Measurements from ENCODE around the gene PRUNE2. TPM values are rescaled to one million over a fixed set of nuclear protein-coding genes. Genes with fewer than 3 reads are reported as not detected.

PRUNE2 gene
- total and polyA plus RNA-seq, 2 of the 8 experiments (the other 6 are each of a cell fraction or from before 2014, with no cell fraction given) = 5.5 to 13.3 TPM

GRCh38 chr9:76758476-76758875 lies 147.4 kb downstream of the PRUNE2 start (continued):
- TF ChIP-seq CTBP2 (IDR thresholded peaks at IDR 0.05; ENCODE audit: borderline replicate concordance, insufficient read depth, insufficient read length, low read length) (no peak), RNF2 (IDR thresholded peaks at IDR 0.05; ENCODE audit: borderline replicate concordance, low read depth, low read length, missing control alignments, poor library complexity, severe bottlenecking) (no peak), HDAC6 (IDR thresholded peaks at IDR 0.05; ENCODE audit: low read depth, low read length) (no peak), POLR2AphosphoS5 (IDR thresholded peaks at IDR 0.05; ENCODE audit: low read depth, low read length) (no peak)

Data from H1 (cell line).